OCI-LY3 (cell line): ENCODE data around the gene COL4A5.

ENCODE experiments used
- EZH2phosphoT487 ChIP-seq: fragments of 200-600 bp; shearing (Covaris generic); IDR thresholded peaks from 2 replicates; pipeline ENCODE4 v1.6.1; 2018; ENCODE audit warnings: antibody characterized with exemption, mixed run types, low read depth
- TF ChIP-seq, protein P1 (sequence below): fragments of 200-600, 300-600 bp; sonication (generic); IDR thresholded peaks from 2 replicates; pipeline ENCODE4 v1.5.1; 2014; ENCODE audit warnings: antibody characterized with exemption, low read length, low read depth

DNA sequence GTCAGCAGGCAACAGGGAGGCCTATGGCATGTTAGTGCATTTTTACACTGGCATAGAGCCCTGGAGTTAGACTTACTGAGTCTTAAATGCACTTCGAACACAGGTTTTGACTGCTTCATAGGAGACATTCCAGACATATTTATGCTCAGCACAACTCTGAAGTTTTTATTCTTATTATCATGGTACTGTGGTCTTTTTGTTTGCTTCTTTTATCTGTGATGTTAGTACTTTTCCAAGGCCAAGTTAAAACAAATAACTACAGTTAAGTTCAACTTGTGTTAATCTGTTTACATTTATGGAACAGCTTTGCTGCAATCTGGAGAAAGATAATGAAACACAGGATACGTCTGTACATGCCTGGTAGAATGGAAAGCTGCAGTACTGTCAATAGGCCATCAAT lies 76.5 kb downstream of the COL4A5 start:
- TF ChIP-seq, protein P1, sequence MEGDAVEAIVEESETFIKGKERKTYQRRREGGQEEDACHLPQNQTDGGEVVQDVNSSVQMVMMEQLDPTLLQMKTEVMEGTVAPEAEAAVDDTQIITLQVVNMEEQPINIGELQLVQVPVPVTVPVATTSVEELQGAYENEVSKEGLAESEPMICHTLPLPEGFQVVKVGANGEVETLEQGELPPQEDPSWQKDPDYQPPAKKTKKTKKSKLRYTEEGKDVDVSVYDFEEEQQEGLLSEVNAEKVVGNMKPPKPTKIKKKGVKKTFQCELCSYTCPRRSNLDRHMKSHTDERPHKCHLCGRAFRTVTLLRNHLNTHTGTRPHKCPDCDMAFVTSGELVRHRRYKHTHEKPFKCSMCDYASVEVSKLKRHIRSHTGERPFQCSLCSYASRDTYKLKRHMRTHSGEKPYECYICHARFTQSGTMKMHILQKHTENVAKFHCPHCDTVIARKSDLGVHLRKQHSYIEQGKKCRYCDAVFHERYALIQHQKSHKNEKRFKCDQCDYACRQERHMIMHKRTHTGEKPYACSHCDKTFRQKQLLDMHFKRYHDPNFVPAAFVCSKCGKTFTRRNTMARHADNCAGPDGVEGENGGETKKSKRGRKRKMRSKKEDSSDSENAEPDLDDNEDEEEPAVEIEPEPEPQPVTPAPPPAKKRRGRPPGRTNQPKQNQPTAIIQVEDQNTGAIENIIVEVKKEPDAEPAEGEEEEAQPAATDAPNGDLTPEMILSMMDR = no peak
- TF ChIP-seq EZH2phosphoT487 = no peak
